GM21619 (cell line): Measurements from ENCODE around the gene BORA.
A peak's percentile ranks its signal among the peaks of the same experiment; 100 is the strongest.
"Not testable (repeated sequence)": the region's sequence is repeated elsewhere in the genome, so short reads cannot be mapped to it uniquely, and the experiment has no call there.

Source experiments
- ATAC-seq: cut with Tn5 transposase; IDR thresholded peaks from one replicate; pipeline ENCODE4 v1.9.1; 2021; ENCODE audit not compliant: unreplicated experiment

The BORA gene

DNA sequence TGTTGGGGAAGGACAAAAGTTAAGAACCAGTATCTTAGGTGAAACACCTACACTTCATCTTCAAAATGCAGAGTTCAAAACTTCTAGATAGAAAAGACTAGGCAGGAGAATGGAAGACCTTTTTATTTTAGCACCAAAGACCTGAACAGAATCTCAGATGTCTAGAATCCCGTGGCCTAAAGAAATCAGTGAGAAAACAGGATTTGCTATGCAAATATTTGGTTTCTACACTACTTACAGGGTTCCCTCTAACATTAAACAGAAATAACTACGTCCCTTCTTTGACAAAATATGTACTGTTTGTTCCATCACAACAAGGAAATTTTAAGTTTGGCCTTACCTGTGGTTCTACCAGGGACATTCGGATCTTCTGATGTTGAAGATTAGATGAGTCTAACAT is 32.5 kb downstream of the BORA start:
- ATAC-seq: no peak

DNA sequence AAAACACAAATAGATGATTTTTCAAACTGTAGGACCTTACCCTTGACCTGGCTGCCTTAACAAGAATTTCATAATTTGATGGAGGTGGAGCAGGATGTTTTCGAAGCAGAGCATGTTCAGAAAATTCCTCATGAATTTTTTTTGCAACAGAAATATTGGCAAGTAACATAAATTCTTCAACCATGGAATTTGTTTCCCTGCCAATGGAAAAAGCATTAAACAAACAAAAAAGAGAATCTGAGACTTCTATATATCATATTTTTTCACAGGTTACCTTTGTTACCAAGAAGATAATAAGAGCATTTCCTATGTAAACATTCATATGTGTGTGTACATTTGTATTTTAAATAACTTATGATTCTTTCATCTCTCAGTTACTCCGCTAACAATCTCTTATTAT is 35.7 kb downstream of the BORA start:
- ATAC-seq: no peak

DNA sequence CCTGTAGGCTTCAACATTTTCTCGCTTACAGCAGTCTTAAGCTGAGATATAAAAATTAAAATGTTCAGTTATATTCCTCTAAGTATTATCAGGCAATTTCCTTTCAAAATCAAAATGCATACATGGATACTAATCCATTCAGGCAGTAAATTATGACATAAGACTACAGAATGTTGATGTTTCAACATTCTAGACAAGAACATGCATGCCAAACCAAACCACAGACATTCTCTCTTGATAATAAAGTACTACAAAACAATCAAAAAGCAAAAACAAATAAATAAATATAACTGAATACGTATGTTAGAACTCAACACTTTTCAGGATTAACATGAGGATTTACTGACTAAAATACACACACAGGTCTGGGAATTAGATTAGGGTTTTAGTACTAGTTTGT is 46.3 kb downstream of the BORA start:
- no peak for ATAC-seq

GRCh38 chr13:72781451-72782439 is 54.0 kb downstream of the BORA start, which contains the start of the genes DIS3 and PIBF1:
Gene DIS3 (minus strand): TSS chr13:72781900. CDS start chr13:72781832, 68 bp downstream.
Gene PIBF1 (plus strand): TSS chr13:72782133. CDS start chr13:72783470, 1,337 bp downstream.
- ATAC-seq: peak; percentile 96

DNA sequence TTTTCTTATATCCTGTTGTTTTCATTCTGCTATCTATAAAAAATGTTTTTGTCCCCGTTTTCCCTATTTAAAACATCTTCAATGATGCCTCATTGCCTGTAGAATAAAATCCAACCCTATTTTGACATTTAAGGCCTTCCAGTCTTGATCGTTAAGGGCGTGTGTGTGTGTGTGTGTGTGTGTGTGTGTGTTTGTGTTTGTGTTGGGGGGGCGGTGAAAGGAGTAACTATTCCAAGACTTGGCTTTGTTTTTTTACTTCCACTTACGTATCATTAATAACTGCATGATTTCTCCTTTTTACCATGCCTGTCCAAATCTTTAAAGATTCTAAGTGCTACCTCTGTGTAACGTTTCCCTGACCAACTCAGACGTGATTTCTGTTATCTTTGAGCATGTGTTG is 55.0 kb downstream of the BORA start:
- no peak for ATAC-seq

DNA sequence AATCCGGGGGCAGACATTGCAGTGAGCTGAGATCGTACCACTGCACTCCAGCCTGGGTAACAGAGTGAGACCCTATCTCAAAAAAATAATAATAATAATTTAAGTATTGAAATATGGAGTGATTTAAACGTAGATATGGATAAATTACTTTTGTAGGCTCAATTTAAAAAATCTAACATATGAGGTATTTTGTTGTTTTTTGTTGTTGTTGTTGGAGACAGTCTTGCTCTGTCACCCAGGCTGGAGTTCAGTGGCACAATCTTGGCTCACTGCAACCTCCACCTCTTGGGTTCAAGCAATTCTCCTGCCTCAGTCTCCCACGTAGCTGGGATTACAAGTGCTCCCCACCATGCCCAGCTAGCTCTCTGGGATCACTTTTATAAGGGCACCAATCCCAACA is 57.0 kb downstream of the BORA start:
- ATAC-seq: not testable (repeated sequence)

DNA sequence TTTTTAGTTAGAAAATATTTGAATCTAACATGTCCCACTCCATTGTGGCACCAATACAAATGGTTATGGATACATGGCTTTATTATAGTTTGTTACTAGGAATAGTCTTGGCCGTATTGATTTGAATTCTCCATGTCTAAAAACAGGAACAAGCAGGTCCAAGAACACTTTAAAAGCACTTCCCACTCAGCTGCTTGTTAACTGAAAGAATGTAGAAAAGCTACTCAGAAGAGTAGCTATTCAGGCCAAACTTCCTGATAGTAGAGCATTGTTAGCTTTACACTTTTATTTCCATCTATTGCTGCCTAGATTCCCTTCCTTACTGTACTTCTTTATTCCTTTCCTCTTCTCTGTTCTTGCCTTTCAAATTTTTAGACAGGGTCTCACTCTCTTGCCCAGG is 61.1 kb downstream of the BORA start:
- no peak for ATAC-seq

DNA sequence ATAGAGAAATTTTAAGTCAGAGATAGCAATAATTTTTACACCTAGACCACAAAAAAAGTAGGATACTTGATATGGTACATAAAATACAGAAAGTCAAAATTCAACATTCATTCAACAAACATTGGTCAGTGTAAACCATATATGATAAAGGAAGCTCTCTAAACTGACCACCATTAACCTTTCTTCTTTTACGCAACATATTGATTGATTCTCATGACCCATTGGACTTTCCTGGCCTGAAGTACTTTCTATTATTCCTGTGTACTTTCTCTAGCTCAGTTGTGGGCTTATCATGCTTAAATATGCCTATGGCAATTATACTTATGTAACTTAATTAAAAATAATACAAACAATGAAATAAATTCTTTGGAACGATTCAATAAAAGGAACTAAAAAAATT is 64.9 kb downstream of the BORA start:
- ATAC-seq: no peak

- ATAC-seq: no peak
Measured at GRCh38 chr13:72798817-72799216, 71.1 kb downstream of the BORA start.

GRCh38 chr13:72804301-72804700 is 76.6 kb downstream of the BORA start:
- ATAC-seq: no peak
